Left cardiac atrium (tissue), 4 donors: ENCODE data around the gene ITPK1. TPM values are rescaled to one million over a fixed set of nuclear protein-coding genes. Genes with fewer than 3 reads are reported as not detected.

Experiments used
- ATAC-seq, 2 donors: fragments of 200-7000 bp; cut with Tn5 transposase; one replicate each; pipeline ENCODE4 v1.9.1; 2020; ENCODE audit warnings: mild to moderate bottlenecking in 2 of 2, moderate library complexity in 2 of 2
- DNase-seq: peaks from one replicate; pipeline ENCODE4 v3.0.0-alpha.2; 2020
- intact Hi-C, 2 donors: fragments of 100-400 bp; cut with DNase I; formaldehyde crosslinking; loops; one replicate each; pipeline versions ENCODE4 v1.14.1 to v1.15.1; 2022 to 2023
- total RNA-seq, 2 donors: library from RNA; stranded (reverse); fragmentation: NEBNext Ultra II Directional; extraction: Animal tissue kit (Norgen Biotek cat#: 25700); gene quantifications; one replicate each; pipeline ENCODE4 v1.2.1, GENCODE V29; 2021
- donor health status: DM: no; HTN: yes; CAD: no.
- donor health status: DM: no; HTN: yes; CAD: no; lungs with severe emphysema.
- donor health status: DM: yes; HTN: yes; CAD: no.
- donor health status: Dilated cardiomyopathy.

Gene ITPK1
- total RNA-seq, 2 donors from 2014 or later, result 92.0 to 99.9 TPM

- intact Hi-C loops, result loop anchor here in 1 of 2 donors (10.0 kb wide), 1 partner anchor 48 kb away; no protein-coding TSS in a partner anchor
- DNase-seq (no peak), ATAC-seq (peak in 1 of 2 donors; percentile 30)
These were observed 22.8 kb downstream of the ITPK1 start for GRCh38 chr14:93092606-93093556.

GRCh38 chr14:93091666-93092065, 24.1 kb downstream of the ITPK1 start:
- ATAC-seq (peak in 1 of 2 donors; percentile 14), DNase-seq (no peak)
- intact Hi-C loops, result loop anchor here in 1 of 2 donors (10.0 kb wide), 1 partner anchor 47 kb away; no protein-coding TSS in a partner anchor

GRCh38 chr14:93090826-93091555, 24.7 kb downstream of the ITPK1 start:
- intact Hi-C loops, result loop anchor here in 1 of 2 donors (10.0 kb wide), 1 partner anchor 46 kb away; no protein-coding TSS in a partner anchor
- DNase-seq (peak; percentile 64), ATAC-seq (peak; percentile 50 to 75)

- DNase-seq, result no peak
- peak in 1 of 2 donors; percentile 10 for ATAC-seq
- intact Hi-C loops, result loop anchor here in 1 of 2 donors (10.0 kb wide), 1 partner anchor 45 kb away; no protein-coding TSS in a partner anchor
These were observed 26.0 kb downstream of the ITPK1 start for GRCh38 chr14:93089521-93090269.

- no peak for DNase-seq
- intact Hi-C loops, result no loop called here
- ATAC-seq, result no peak
These were observed 29.2 kb downstream of the ITPK1 start for GRCh38 chr14:93086441-93087055.

- intact Hi-C loops, result no loop called here
- ATAC-seq, result peak; percentile 8 to 13
- DNase-seq, result no peak
These were observed 29.8 kb downstream of the ITPK1 start for GRCh38 chr14:93085911-93086310.

- ATAC-seq (no peak), DNase-seq (no peak)
- intact Hi-C loops, result no loop called here
These were observed 30.6 kb downstream of the ITPK1 start for GRCh38 chr14:93084866-93085857.

GRCh38 chr14:93084402-93084801, 31.3 kb downstream of the ITPK1 start:
- intact Hi-C loops, result no loop called here
- ATAC-seq (no peak), DNase-seq (no peak)

GRCh38 chr14:93083917-93084316, 31.8 kb downstream of the ITPK1 start:
- intact Hi-C loops, result no loop called here
- ATAC-seq (peak in 1 of 2 donors; percentile 10), DNase-seq (no peak)

- peak in 1 of 2 donors; percentile 49 for ATAC-seq
- DNase-seq, result no peak
- intact Hi-C loops, result no loop called here
These were observed 33.1 kb downstream of the ITPK1 start for GRCh38 chr14:93082576-93083001.

GRCh38 chr14:93081876-93082570, 33.7 kb downstream of the ITPK1 start:
- ATAC-seq (no peak), DNase-seq (no peak)
- intact Hi-C loops, result no loop called here

- ATAC-seq (no peak), DNase-seq (no peak)
- intact Hi-C loops, result no loop called here
These were observed 35.8 kb downstream of the ITPK1 start for GRCh38 chr14:93079865-93080403.

GRCh38 chr14:93079321-93079720, 36.4 kb downstream of the ITPK1 start:
- no peak for ATAC-seq
- DNase-seq, result no peak
- intact Hi-C loops, result no loop called here

GRCh38 chr14:93078870-93079269, 36.9 kb downstream of the ITPK1 start:
- no peak for DNase-seq
- no peak for ATAC-seq
- intact Hi-C loops, result no loop called here

GRCh38 chr14:93076755-93077154, 39.0 kb downstream of the ITPK1 start:
- no peak for DNase-seq
- intact Hi-C loops, result no loop called here
- ATAC-seq, result no peak

- DNase-seq (no peak), ATAC-seq (no peak)
- intact Hi-C loops, result no loop called here
These were observed 39.8 kb downstream of the ITPK1 start for GRCh38 chr14:93075891-93076290.
